ENCODE measurements around the gene COX10. TPM values are rescaled to one million over a fixed set of nuclear protein-coding genes. Genes with fewer than 3 reads are reported as not detected.

Gene COX10
- total RNA-seq, 2 donors from 2014 or later: 31.6 to 67.6 TPM

GRCh38 chr17:14124854-14125253, 55.5 kb downstream of the COX10 start:
- no peaks in the 10 kb centered on the region for H3K27me3 ChIP-seq
- peaks cover 0 to 13% of the 10 kb centered on the region in 2 donors for H3K4me1 ChIP-seq
- TF ChIP-seq CTCF (IDR thresholded peaks at IDR 0.05): no peak
- H3K9me3 ChIP-seq: no peaks in the 10 kb centered on the region
- H3K36me3 ChIP-seq: no peaks in the 10 kb centered on the region
- DNase-seq (ENCODE audit: low spot score): no peak
- no peak overlapping the region for H3K27ac ChIP-seq
- no peak overlapping the region for H3K4me3 ChIP-seq

GRCh38 chr17:14125518-14126137, 56.3 kb downstream of the COX10 start:
- Histone ChIP-seq H3K4me3 (no peak overlapping the region), H3K27me3 (no peaks in the 10 kb centered on the region)
- no peak for DNase-seq (ENCODE audit: low spot score)

GRCh38 chr17:14133104-14133503, 63.8 kb downstream of the COX10 start:
- Histone ChIP-seq H3K36me3 (no peaks in the 10 kb centered on the region), H3K27me3 (no peaks in the 10 kb centered on the region), H3K4me3 (no peak overlapping the region), H3K27ac (no peak overlapping the region), H3K4me1 (no peaks in the 10 kb centered on the region), H3K9me3 (no peaks in the 10 kb centered on the region)
- no peak for DNase-seq (ENCODE audit: low spot score)
- TF ChIP-seq CTCF (IDR thresholded peaks at IDR 0.05): no peak

More at GRCh38 chr17:14125518-14126137, 56.3 kb downstream of the COX10 start:
- no peak overlapping the region for H3K27ac ChIP-seq
- H3K9me3 ChIP-seq: no peaks in the 10 kb centered on the region
- no peak for TF ChIP-seq CTCF (IDR thresholded peaks at IDR 0.05)
- peaks cover 0 to 13% of the 10 kb centered on the region in 2 donors for H3K4me1 ChIP-seq
- no peaks in the 10 kb centered on the region for H3K36me3 ChIP-seq

GRCh38 chr17:14134456-14134855, 65.2 kb downstream of the COX10 start:
- TF ChIP-seq CTCF (IDR thresholded peaks at IDR 0.05): no peak
- Histone ChIP-seq H3K27me3 (no peaks in the 10 kb centered on the region), H3K36me3 (no peaks in the 10 kb centered on the region), H3K9me3 (no peaks in the 10 kb centered on the region), H3K4me1 (no peaks in the 10 kb centered on the region), H3K4me3 (no peak overlapping the region), H3K27ac (no peak overlapping the region)
- DNase-seq (ENCODE audit: low spot score): no peak

- H3K36me3 ChIP-seq: no peaks in the 10 kb centered on the region
- no peak overlapping the region for H3K4me3 ChIP-seq
- no peak for DNase-seq (ENCODE audit: low spot score)
- H3K4me1 ChIP-seq: no peaks in the 10 kb centered on the region
- no peak for TF ChIP-seq CTCF (IDR thresholded peaks at IDR 0.05)
- no peaks in the 10 kb centered on the region for H3K27me3 ChIP-seq
- no peaks in the 10 kb centered on the region for H3K9me3 ChIP-seq
- no peak overlapping the region for H3K27ac ChIP-seq
Measured at GRCh38 chr17:14135906-14136590, 66.7 kb downstream of the COX10 start.

Data from right atrium auricular region (tissue), 2 donors.